GM23338 (cell line): ENCODE data around the gene GOT2. TPM values are rescaled to one million over a fixed set of nuclear protein-coding genes. Genes with fewer than 3 reads are reported as not detected.

ENCODE experiments used
- ATAC-seq: fragments of 200-7000 bp; cut with Tn5 transposase; 3 replicates; pipeline ENCODE4 v1.9.1; 2020
- DNase-seq: peaks from one replicate; pipeline ENCODE4 v3.0.0-alpha.2; 2015; ENCODE audit warnings: low spot score
- H2AFZ ChIP-seq: fragments of 200-600 bp; sonication (generic); 2 replicates; pipeline ENCODE4 v1.8.0; 2016; ENCODE audit warnings: antibody characterized with exemption, mild to moderate bottlenecking, moderate library complexity
- H3F3A ChIP-seq: fragments of 200-600 bp; sonication (generic); replicated peaks from 2 replicates; pipeline ENCODE4 v1.8.0; 2017; ENCODE audit warnings: antibody characterized with exemption, mixed run types, low read depth
- H3K27ac ChIP-seq: fragments of 200-600 bp; sonication (generic); 2 replicates; pipeline ENCODE4 v1.6.1; 2016; ENCODE audit warnings: low read depth
- H3K27me3 ChIP-seq: fragments of 200-600 bp; sonication (generic); 2 replicates; pipeline ENCODE4 v1.8.0; 2016; ENCODE audit warnings: mild to moderate bottlenecking, mixed run types, moderate library complexity; ENCODE audit not compliant: insufficient read depth
- H3K36me3 ChIP-seq: fragments of 200-600 bp; sonication (generic); 2 replicates; pipeline ENCODE4 v1.8.0; 2016; ENCODE audit warnings: mild to moderate bottlenecking; ENCODE audit not compliant: insufficient read depth
- H3K4me1 ChIP-seq: fragments of 200-600 bp; sonication (generic); 2 replicates; pipeline ENCODE4 v1.8.0; 2016; ENCODE audit warnings: mild to moderate bottlenecking, moderate library complexity; ENCODE audit not compliant: insufficient read depth
- H3K4me2 ChIP-seq: fragments of 200-600 bp; sonication (generic); 2 replicates; pipeline ENCODE4 v1.7.1; 2017; ENCODE audit warnings: mixed run types
- H3K4me3 ChIP-seq: fragments of 200-600 bp; sonication (generic); 2 replicates; pipeline ENCODE4 v1.6.1; 2016; ENCODE audit warnings: mixed run types
- H3K79me2 ChIP-seq: fragments of 200-600 bp; sonication (generic); replicated peaks from 2 replicates; pipeline ENCODE4 v1.8.0; 2017; ENCODE audit warnings: mild to moderate bottlenecking; ENCODE audit not compliant: insufficient read depth
- H3K9me2 ChIP-seq: fragments of 200-600 bp; sonication (generic); 2 replicates; pipeline ENCODE4 v1.8.0; 2017; ENCODE audit not compliant: insufficient read depth
- H4K20me1 ChIP-seq: fragments of 200-600 bp; sonication (generic); replicated peaks from 2 replicates; pipeline ENCODE4 v1.8.0; 2017; ENCODE audit warnings: mild to moderate bottlenecking; ENCODE audit not compliant: insufficient read depth
- H3K27ac Mint-ChIP-seq: 2 replicates; pipeline ENCODE4 v1.8.0; 2020; ENCODE audit warnings: inconsistent platforms, mild to moderate bottlenecking, moderate library complexity, mixed read lengths
- H3K27me3 Mint-ChIP-seq: 3 replicates; pipeline ENCODE4 v1.8.0; 2022; ENCODE audit warnings: low read depth, mild to moderate bottlenecking, moderate library complexity, mixed read lengths, inconsistent platforms; ENCODE audit not compliant: insufficient read depth, poor library complexity
- H3K36me3 Mint-ChIP-seq: 3 replicates; pipeline ENCODE4 v1.8.0; 2021; ENCODE audit warnings: low read depth, mild to moderate bottlenecking, inconsistent platforms, moderate library complexity, mixed read lengths
- H3K4me1 Mint-ChIP-seq: 3 replicates; pipeline ENCODE4 v1.8.0; 2020; ENCODE audit warnings: mild to moderate bottlenecking, inconsistent platforms, mixed read lengths
- H3K4me3 Mint-ChIP-seq: 3 replicates; pipeline ENCODE4 v1.8.0; 2021; ENCODE audit warnings: moderate library complexity, mild to moderate bottlenecking, inconsistent platforms, mixed read lengths
- H3K9me3 Mint-ChIP-seq: 3 replicates; pipeline ENCODE4 v1.8.0; 2020; ENCODE audit warnings: moderate library complexity, mild to moderate bottlenecking, inconsistent platforms, mixed read lengths
- CREB1 ChIP-seq: fragments of 250-450 bp; sonication (Bioruptor Pico); IDR thresholded peaks from 2 replicates; pipeline ENCODE4 v1.5.0; 2020; ENCODE audit warnings: low read depth, mild to moderate bottlenecking, moderate library complexity
- EZH2 ChIP-seq: fragments of 200-600 bp; sonication (generic); IDR thresholded peaks from one replicate; pipeline ENCODE4 v1.8.0; 2017; ENCODE audit warnings: antibody characterized with exemption, mild to moderate bottlenecking, low read depth; ENCODE audit not compliant: unreplicated experiment
- EZH2phosphoT487 ChIP-seq: fragments of 200-600 bp; sonication (generic); IDR thresholded peaks from one replicate; pipeline ENCODE4 v1.8.1; 2018; ENCODE audit warnings: antibody characterized with exemption; ENCODE audit not compliant: unreplicated experiment
- JUNB ChIP-seq: IDR thresholded peaks from one replicate; pipeline ENCODE4 v1.6.1; 2016; ENCODE audit warnings: antibody characterized with exemption; ENCODE audit not compliant: unreplicated experiment
- NANOG ChIP-seq: IDR thresholded peaks from 2 replicates; pipeline ENCODE4 v1.6.1; 2016; ENCODE audit warnings: antibody characterized with exemption, borderline replicate concordance
- POLR2AphosphoS5 ChIP-seq: IDR thresholded peaks from 2 replicates; pipeline ENCODE4 v1.6.1; 2016; ENCODE audit warnings: antibody characterized with exemption, low read depth
- STAT1 ChIP-seq: IDR thresholded peaks from one replicate; pipeline ENCODE4 v1.6.1; 2016; ENCODE audit warnings: antibody characterized with exemption; ENCODE audit not compliant: unreplicated experiment
- ZNF114 ChIP-seq: fragments of 250-450 bp; sonication (Bioruptor Pico); IDR thresholded peaks from 2 replicates; pipeline ENCODE4 v1.5.0; 2020; ENCODE audit warnings: mild to moderate bottlenecking, moderate library complexity
- ZNF331 ChIP-seq: fragments of 250-450 bp; sonication (Bioruptor Pico); IDR thresholded peaks from 2 replicates; pipeline ENCODE4 v1.5.0; 2020; ENCODE audit warnings: low read depth, mild to moderate bottlenecking, moderate library complexity
- polyA plus RNA-seq: library from polyadenylated mRNA; unstranded; fragments of >200 nt; fragmentation: Nextera tagmentation; extraction: Ambion mirVana; gene quantifications from 2 replicates; pipeline ENCODE4 v1.2.1, GENCODE V29; 2016
- total RNA-seq: library from RNA; depleted of rRNA; stranded (reverse); fragments of >200 nt; shearing (Covaris generic); gene quantifications from 2 replicates; pipeline ENCODE4 v1.2.3, GENCODE V29; 2014
- TF ChIP-seq, protein P1 (sequence below), 2 experiments: fragments of 200-600 bp in 1 of 2; sonication (generic) in 1 of 2; conservative IDR thresholded peaks; 2 replicates each; pipeline versions ENCODE4 v1.5.1 to v1.6.1; 2016 to 2017; ENCODE audit warnings: antibody characterized with exemption in 2 of 2, low read depth in 2 of 2, mild to moderate bottlenecking in 2 of 2, moderate library complexity in 1 of 2
- TF ChIP-seq, protein P2 (sequence below): IDR thresholded peaks from 2 replicates; pipeline ENCODE4 v1.6.1; 2016; ENCODE audit warnings: antibody characterized with exemption
- TF ChIP-seq, protein P3 (sequence below): IDR thresholded peaks from one replicate; pipeline ENCODE4 v1.6.1; 2018; ENCODE audit warnings: antibody characterized with exemption; ENCODE audit not compliant: unreplicated experiment
- TF ChIP-seq, protein P4 (sequence below): fragments of 250-450 bp; sonication (Bioruptor Pico); IDR thresholded peaks from 2 replicates; pipeline ENCODE4 v1.5.0; 2020; ENCODE audit warnings: mild to moderate bottlenecking, moderate library complexity

The GOT2 gene
- total and polyA plus RNA-seq, 2 experiments from 2014 or later = 133 to 205 TPM

DNA sequence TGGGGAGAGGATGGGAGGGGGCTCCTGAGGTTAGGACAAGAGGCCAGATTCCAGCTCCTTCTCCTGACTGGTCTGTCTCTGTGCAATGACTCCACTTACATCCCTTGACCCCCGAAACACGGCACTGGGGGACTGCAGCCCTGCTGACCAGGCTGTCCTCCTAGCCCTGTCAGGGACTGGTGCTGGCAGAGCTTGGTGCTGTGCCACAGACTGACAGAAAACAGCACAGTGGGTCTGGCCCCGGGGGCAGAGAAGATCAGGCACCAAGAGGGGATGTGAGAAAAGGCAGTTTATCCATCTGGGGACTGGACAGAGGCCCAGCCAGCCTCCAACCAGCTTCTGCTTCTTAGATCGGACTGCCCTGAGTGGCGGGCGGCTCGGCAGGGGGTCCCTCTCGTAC is 68.9 kb downstream of the GOT2 start:
- ATAC-seq (no peak), DNase-seq (no peak)
- no peak for TF ChIP-seq POLR2AphosphoS5
- TF ChIP-seq JUNB = no peak
- no peak for TF ChIP-seq EZH2
- TF ChIP-seq CREB1 (CRISPR knock-in tag) = no peak
- TF ChIP-seq, protein P1, sequence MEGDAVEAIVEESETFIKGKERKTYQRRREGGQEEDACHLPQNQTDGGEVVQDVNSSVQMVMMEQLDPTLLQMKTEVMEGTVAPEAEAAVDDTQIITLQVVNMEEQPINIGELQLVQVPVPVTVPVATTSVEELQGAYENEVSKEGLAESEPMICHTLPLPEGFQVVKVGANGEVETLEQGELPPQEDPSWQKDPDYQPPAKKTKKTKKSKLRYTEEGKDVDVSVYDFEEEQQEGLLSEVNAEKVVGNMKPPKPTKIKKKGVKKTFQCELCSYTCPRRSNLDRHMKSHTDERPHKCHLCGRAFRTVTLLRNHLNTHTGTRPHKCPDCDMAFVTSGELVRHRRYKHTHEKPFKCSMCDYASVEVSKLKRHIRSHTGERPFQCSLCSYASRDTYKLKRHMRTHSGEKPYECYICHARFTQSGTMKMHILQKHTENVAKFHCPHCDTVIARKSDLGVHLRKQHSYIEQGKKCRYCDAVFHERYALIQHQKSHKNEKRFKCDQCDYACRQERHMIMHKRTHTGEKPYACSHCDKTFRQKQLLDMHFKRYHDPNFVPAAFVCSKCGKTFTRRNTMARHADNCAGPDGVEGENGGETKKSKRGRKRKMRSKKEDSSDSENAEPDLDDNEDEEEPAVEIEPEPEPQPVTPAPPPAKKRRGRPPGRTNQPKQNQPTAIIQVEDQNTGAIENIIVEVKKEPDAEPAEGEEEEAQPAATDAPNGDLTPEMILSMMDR (conservative IDR thresholded peaks at IDR 0.05; ENCODE audit: low read depth in 2 of 2) = no peak
- no peak for TF ChIP-seq ZNF331 (CRISPR knock-in tag)
- TF ChIP-seq EZH2phosphoT487 = no peak
- TF ChIP-seq NANOG = no peak
- TF ChIP-seq STAT1 = no peak
- TF ChIP-seq ZNF114 = no peak
- TF ChIP-seq, protein P2, sequence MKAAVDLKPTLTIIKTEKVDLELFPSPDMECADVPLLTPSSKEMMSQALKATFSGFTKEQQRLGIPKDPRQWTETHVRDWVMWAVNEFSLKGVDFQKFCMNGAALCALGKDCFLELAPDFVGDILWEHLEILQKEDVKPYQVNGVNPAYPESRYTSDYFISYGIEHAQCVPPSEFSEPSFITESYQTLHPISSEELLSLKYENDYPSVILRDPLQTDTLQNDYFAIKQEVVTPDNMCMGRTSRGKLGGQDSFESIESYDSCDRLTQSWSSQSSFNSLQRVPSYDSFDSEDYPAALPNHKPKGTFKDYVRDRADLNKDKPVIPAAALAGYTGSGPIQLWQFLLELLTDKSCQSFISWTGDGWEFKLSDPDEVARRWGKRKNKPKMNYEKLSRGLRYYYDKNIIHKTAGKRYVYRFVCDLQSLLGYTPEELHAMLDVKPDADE = no peak
- TF ChIP-seq, protein P3, sequence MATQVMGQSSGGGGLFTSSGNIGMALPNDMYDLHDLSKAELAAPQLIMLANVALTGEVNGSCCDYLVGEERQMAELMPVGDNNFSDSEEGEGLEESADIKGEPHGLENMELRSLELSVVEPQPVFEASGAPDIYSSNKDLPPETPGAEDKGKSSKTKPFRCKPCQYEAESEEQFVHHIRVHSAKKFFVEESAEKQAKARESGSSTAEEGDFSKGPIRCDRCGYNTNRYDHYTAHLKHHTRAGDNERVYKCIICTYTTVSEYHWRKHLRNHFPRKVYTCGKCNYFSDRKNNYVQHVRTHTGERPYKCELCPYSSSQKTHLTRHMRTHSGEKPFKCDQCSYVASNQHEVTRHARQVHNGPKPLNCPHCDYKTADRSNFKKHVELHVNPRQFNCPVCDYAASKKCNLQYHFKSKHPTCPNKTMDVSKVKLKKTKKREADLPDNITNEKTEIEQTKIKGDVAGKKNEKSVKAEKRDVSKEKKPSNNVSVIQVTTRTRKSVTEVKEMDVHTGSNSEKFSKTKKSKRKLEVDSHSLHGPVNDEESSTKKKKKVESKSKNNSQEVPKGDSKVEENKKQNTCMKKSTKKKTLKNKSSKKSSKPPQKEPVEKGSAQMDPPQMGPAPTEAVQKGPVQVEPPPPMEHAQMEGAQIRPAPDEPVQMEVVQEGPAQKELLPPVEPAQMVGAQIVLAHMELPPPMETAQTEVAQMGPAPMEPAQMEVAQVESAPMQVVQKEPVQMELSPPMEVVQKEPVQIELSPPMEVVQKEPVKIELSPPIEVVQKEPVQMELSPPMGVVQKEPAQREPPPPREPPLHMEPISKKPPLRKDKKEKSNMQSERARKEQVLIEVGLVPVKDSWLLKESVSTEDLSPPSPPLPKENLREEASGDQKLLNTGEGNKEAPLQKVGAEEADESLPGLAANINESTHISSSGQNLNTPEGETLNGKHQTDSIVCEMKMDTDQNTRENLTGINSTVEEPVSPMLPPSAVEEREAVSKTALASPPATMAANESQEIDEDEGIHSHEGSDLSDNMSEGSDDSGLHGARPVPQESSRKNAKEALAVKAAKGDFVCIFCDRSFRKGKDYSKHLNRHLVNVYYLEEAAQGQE = no peak
- TF ChIP-seq, protein P4, sequence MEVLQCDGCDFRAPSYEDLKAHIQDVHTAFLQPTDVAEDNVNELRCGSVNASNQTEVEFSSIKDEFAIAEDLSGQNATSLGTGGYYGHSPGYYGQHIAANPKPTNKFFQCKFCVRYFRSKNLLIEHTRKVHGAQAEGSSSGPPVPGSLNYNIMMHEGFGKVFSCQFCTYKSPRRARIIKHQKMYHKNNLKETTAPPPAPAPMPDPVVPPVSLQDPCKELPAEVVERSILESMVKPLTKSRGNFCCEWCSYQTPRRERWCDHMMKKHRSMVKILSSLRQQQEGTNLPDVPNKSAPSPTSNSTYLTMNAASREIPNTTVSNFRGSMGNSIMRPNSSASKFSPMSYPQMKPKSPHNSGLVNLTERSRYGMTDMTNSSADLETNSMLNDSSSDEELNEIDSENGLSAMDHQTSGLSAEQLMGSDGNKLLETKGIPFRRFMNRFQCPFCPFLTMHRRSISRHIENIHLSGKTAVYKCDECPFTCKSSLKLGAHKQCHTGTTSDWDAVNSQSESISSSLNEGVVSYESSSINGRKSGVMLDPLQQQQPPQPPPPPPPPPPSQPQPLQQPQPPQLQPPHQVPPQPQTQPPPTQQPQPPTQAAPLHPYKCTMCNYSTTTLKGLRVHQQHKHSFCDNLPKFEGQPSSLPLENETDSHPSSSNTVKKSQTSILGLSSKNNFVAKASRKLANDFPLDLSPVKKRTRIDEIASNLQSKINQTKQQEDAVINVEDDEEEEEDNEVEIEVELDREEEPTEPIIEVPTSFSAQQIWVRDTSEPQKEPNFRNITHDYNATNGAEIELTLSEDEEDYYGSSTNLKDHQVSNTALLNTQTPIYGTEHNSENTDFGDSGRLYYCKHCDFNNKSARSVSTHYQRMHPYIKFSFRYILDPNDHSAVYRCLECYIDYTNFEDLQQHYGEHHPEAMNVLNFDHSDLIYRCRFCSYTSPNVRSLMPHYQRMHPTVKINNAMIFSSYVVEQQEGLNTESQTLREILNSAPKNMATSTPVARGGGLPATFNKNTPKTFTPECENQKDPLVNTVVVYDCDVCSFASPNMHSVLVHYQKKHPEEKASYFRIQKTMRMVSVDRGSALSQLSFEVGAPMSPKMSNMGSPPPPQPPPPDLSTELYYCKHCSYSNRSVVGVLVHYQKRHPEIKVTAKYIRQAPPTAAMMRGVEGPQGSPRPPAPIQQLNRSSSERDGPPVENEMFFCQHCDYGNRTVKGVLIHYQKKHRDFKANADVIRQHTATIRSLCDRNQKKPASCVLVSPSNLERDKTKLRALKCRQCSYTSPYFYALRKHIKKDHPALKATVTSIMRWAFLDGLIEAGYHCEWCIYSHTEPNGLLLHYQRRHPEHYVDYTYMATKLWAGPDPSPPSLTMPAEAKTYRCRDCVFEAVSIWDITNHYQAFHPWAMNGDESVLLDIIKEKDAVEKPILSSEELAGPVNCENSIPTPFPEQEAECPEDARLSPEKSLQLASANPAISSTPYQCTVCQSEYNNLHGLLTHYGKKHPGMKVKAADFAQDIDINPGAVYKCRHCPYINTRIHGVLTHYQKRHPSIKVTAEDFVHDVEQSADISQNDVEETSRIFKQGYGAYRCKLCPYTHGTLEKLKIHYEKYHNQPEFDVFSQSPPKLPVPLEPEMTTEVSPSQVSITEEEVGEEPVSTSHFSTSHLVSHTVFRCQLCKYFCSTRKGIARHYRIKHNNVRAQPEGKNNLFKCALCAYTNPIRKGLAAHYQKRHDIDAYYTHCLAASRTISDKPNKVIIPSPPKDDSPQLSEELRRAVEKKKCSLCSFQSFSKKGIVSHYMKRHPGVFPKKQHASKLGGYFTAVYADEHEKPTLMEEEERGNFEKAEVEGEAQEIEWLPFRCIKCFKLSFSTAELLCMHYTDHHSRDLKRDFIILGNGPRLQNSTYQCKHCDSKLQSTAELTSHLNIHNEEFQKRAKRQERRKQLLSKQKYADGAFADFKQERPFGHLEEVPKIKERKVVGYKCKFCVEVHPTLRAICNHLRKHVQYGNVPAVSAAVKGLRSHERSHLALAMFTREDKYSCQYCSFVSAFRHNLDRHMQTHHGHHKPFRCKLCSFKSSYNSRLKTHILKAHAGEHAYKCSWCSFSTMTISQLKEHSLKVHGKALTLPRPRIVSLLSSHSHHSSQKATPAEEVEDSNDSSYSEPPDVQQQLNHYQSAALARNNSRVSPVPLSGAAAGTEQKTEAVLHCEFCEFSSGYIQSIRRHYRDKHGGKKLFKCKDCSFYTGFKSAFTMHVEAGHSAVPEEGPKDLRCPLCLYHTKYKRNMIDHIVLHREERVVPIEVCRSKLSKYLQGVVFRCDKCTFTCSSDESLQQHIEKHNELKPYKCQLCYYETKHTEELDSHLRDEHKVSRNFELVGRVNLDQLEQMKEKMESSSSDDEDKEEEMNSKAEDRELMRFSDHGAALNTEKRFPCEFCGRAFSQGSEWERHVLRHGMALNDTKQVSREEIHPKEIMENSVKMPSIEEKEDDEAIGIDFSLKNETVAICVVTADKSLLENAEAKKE = no peak
- Mint-ChIP-seq H3K4me1 (peaks cover 2% of the 10 kb centered on the region; the same call in 2 of the 3 replicates), H3K36me3 (peaks cover 17% of the 10 kb centered on the region), H3K4me3 (no peak overlapping the region), H3K27ac (no peak overlapping the region), H3K9me3 (no peaks in the 10 kb centered on the region), H3K27me3 (peaks cover 5% of the 10 kb centered on the region)
- H3K4me3 ChIP-seq = no peak overlapping the region
- H2AFZ ChIP-seq = no peak overlapping the region
- H3K27ac ChIP-seq = no peak overlapping the region
- no peak overlapping the region for H3K4me2 ChIP-seq
- no peaks in the 10 kb centered on the region for H3K9me2 ChIP-seq
- no peaks in the 10 kb centered on the region for H3K36me3 ChIP-seq
- H3K27me3 ChIP-seq = no peaks in the 10 kb centered on the region
- H3K79me2 ChIP-seq = no peaks in the 10 kb centered on the region
- peaks cover 7% of the 10 kb centered on the region; the same call in 1 of the 2 replicates for H4K20me1 ChIP-seq
- H3K4me1 ChIP-seq = no peaks in the 10 kb centered on the region
- no peaks in the 10 kb centered on the region for H3F3A ChIP-seq
